ENCODE data around the gene COA8.

The COA8 gene

GRCh38 chr14:103549361-103550311, 13.1 kb upstream of the COA8 start:
- H3K4me3 ChIP-seq = no peak overlapping the region
- no peak for TF ChIP-seq CTCF (IDR thresholded peaks at IDR 0.05)
- no peak for DNase-seq (ENCODE audit: low spot score)
- H3K27ac ChIP-seq = peak overlapping the region; percentile 90 to 96

- Histone ChIP-seq H3K27ac (peak overlapping the region; percentile 90 to 96), H3K4me3 (peak overlapping the region; percentile 57)
- TF ChIP-seq CTCF (IDR thresholded peaks at IDR 0.05) = no peak
- no peak for DNase-seq (ENCODE audit: low spot score)
Observed at GRCh38 chr14:103550451-103551337, 12.1 kb upstream of the COA8 start.

GRCh38 chr14:103551338-103551762, 11.4 kb upstream of the COA8 start:
- TF ChIP-seq CTCF (IDR thresholded peaks at IDR 0.05) = no peak
- peak; percentile 91 for DNase-seq (ENCODE audit: low spot score)
- H3K27ac ChIP-seq = peak overlapping the region; percentile 90 to 96
- peak overlapping the region; percentile 57 for H3K4me3 ChIP-seq

GRCh38 chr14:103552011-103552845, 10.5 kb upstream of the COA8 start:
- DNase-seq (ENCODE audit: low spot score) = peak; percentile 89
- peak overlapping the region; percentile 90 to 96 for H3K27ac ChIP-seq
- H3K4me3 ChIP-seq = peak overlapping the region; percentile 57
- TF ChIP-seq CTCF (IDR thresholded peaks at IDR 0.05) = no peak

- TF ChIP-seq CTCF (IDR thresholded peaks at IDR 0.05) = no peak
- DNase-seq (ENCODE audit: low spot score) = no peak
- Histone ChIP-seq H3K4me3 (no peak overlapping the region), H3K27ac (peak overlapping the region; percentile 90 to 96)
Observed at GRCh38 chr14:103552846-103553210, 9.9 kb upstream of the COA8 start.

GRCh38 chr14:103555559-103556337, 7.0 kb upstream of the COA8 start:
- TF ChIP-seq CTCF (IDR thresholded peaks at IDR 0.05) = no peak
- peak overlapping the region in 1 of 2 donors; percentile 39 for H3K27ac ChIP-seq
- H3K4me3 ChIP-seq = no peak overlapping the region
- DNase-seq (ENCODE audit: low spot score) = no peak

Measured in coronary artery (tissue), 2 donors.